Measurements from ENCODE around the gene CIROP. TPM values are rescaled to one million over a fixed set of nuclear protein-coding genes. Genes with fewer than 3 reads are reported as not detected.
A peak's percentile ranks its signal among the peaks of the same experiment; 100 is the strongest.

Gene CIROP
- total and polyA plus RNA-seq, 2 experiments from 2014 or later, result not detected

DNA sequence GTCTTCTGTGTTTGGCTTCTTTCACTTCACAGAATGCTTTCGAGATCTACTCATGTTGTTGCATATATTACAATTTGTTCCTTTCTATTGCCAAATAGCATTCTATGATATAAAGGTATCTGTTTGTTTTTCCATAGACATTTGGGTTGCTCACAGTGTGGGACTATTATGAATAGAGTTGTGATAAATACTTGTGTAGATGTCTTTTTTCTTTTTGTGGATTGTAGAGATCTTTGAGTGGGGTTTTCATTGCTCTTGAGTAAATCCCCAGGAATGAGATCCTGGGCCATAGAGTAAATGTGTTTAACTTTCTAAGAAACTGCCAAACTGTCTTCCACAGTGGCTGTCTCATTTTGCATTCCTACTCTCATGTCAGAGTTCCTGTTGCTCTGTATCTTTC, 39.1 kb upstream of the CIROP start:
- H3K27me3 ChIP-seq, result no peaks in the 10 kb centered on the region
- no peaks in the 10 kb centered on the region for H4K20me1 ChIP-seq (ENCODE audit: insufficient read depth, poor library complexity, severe bottlenecking)
- no peaks in the 10 kb centered on the region for H3K36me3 ChIP-seq (replicated peaks; ENCODE audit: insufficient read depth, low read depth)
- no peaks in the 10 kb centered on the region for H3K79me2 ChIP-seq
- no peak for DNase-seq (ENCODE audit: low spot score)
- H3K9me3 ChIP-seq (ENCODE audit: low read depth), result no peaks in the 10 kb centered on the region
- 90% methylated on average over 1 of the region's 1 CpG for WGBS (ENCODE audit: low lambda C conversion rate, missing lambda C conversion rate)
- H3K9me2 ChIP-seq (replicated peaks; ENCODE audit: insufficient read depth), result no peaks in the 10 kb centered on the region
- no peak overlapping the region for H3K4me2 ChIP-seq
- peak overlapping the region; percentile 39 for H3K27ac ChIP-seq
- no peak overlapping the region for H2AFZ ChIP-seq
- H3K4me3 ChIP-seq, result no peak overlapping the region
- H3K4me1 ChIP-seq (ENCODE audit: insufficient read depth), result peaks cover 7% of the 10 kb centered on the region
- no peak for TF ChIP-seq EZH2 (IDR thresholded peaks at IDR 0.05; ENCODE audit: borderline replicate concordance)
- no peak for TF ChIP-seq EZH2phosphoT487 (IDR thresholded peaks at IDR 0.05; ENCODE audit: low read depth, severe bottlenecking, unreplicated experiment)
- TF ChIP-seq CTCF (IDR thresholded peaks at IDR 0.05; ENCODE audit: poor library complexity), result no peak

GRCh38 chr14:23142826-23143225, 38.0 kb upstream of the CIROP start:
- no peaks in the 10 kb centered on the region for H3K9me2 ChIP-seq (replicated peaks; ENCODE audit: insufficient read depth)
- peaks cover 11% of the 10 kb centered on the region for H3K4me1 ChIP-seq (ENCODE audit: insufficient read depth)
- TF ChIP-seq EZH2 (IDR thresholded peaks at IDR 0.05; ENCODE audit: borderline replicate concordance) (no peak), CTCF (IDR thresholded peaks at IDR 0.05; ENCODE audit: poor library complexity) (no peak), EZH2phosphoT487 (IDR thresholded peaks at IDR 0.05; ENCODE audit: low read depth, severe bottlenecking, unreplicated experiment) (no peak)
- H2AFZ ChIP-seq, result no peak overlapping the region
- no peaks in the 10 kb centered on the region for H3K79me2 ChIP-seq
- no peaks in the 10 kb centered on the region for H4K20me1 ChIP-seq (ENCODE audit: insufficient read depth, poor library complexity, severe bottlenecking)
- H3K9me3 ChIP-seq (ENCODE audit: low read depth), result no peaks in the 10 kb centered on the region
- no peak overlapping the region for H3K4me2 ChIP-seq
- no peaks in the 10 kb centered on the region for H3K36me3 ChIP-seq (replicated peaks; ENCODE audit: insufficient read depth, low read depth)
- H3K27me3 ChIP-seq, result no peaks in the 10 kb centered on the region
- H3K4me3 ChIP-seq, result no peak overlapping the region
- no peak for DNase-seq (ENCODE audit: low spot score)
- WGBS (ENCODE audit: low lambda C conversion rate, missing lambda C conversion rate), result 95% methylated on average over 4 of the region's 4 CpGs
- H3K27ac ChIP-seq, result no peak overlapping the region

GRCh38 chr14:23141706-23142444, 37.1 kb upstream of the CIROP start:
- H4K20me1 ChIP-seq (ENCODE audit: insufficient read depth, poor library complexity, severe bottlenecking), result no peaks in the 10 kb centered on the region
- no peak overlapping the region for H3K4me3 ChIP-seq
- DNase-seq (ENCODE audit: low spot score), result peak; percentile 50
- no peaks in the 10 kb centered on the region for H3K9me2 ChIP-seq (replicated peaks; ENCODE audit: insufficient read depth)
- no peak for TF ChIP-seq EZH2phosphoT487 (IDR thresholded peaks at IDR 0.05; ENCODE audit: low read depth, severe bottlenecking, unreplicated experiment)
- no peak overlapping the region for H3K4me2 ChIP-seq
- no peaks in the 10 kb centered on the region for H3K9me3 ChIP-seq (ENCODE audit: low read depth)
- no peaks in the 10 kb centered on the region for H3K36me3 ChIP-seq (replicated peaks; ENCODE audit: insufficient read depth, low read depth)
- no peaks in the 10 kb centered on the region for H3K27me3 ChIP-seq
- no peaks in the 10 kb centered on the region for H3K79me2 ChIP-seq
- 60% methylated on average over 7 of the region's 7 CpGs for WGBS (ENCODE audit: low lambda C conversion rate, missing lambda C conversion rate)
- no peak overlapping the region for H2AFZ ChIP-seq
- peaks cover 11% of the 10 kb centered on the region for H3K4me1 ChIP-seq (ENCODE audit: insufficient read depth)
- H3K27ac ChIP-seq, result peak overlapping the region; percentile 2

GRCh38 chr14:23140371-23140770, 35.6 kb upstream of the CIROP start:
- Histone ChIP-seq H3K9me3 (ENCODE audit: low read depth) (no peaks in the 10 kb centered on the region), H3K27me3 (no peaks in the 10 kb centered on the region), H3K4me2 (no peak overlapping the region), H2AFZ (no peak overlapping the region), H3K79me2 (no peaks in the 10 kb centered on the region), H3K36me3 (replicated peaks; ENCODE audit: insufficient read depth, low read depth) (no peaks in the 10 kb centered on the region), H3K4me3 (no peak overlapping the region), H4K20me1 (ENCODE audit: insufficient read depth, poor library complexity, severe bottlenecking) (no peaks in the 10 kb centered on the region), H3K4me1 (ENCODE audit: insufficient read depth) (peaks cover 4% of the 10 kb centered on the region), H3K27ac (no peak overlapping the region), H3K9me2 (replicated peaks; ENCODE audit: insufficient read depth) (no peaks in the 10 kb centered on the region)
- no peak for TF ChIP-seq CTCF (IDR thresholded peaks at IDR 0.05; ENCODE audit: poor library complexity)
- TF ChIP-seq EZH2phosphoT487 (IDR thresholded peaks at IDR 0.05; ENCODE audit: low read depth, severe bottlenecking, unreplicated experiment), result no peak
- TF ChIP-seq EZH2 (IDR thresholded peaks at IDR 0.05; ENCODE audit: borderline replicate concordance), result no peak
- WGBS (ENCODE audit: low lambda C conversion rate, missing lambda C conversion rate), result 81% methylated on average over 6 of the region's 6 CpGs
- DNase-seq (ENCODE audit: low spot score), result no peak
